K562 (cell line): ENCODE data around the gene LRRC37B. TPM values are rescaled to one million over a fixed set of nuclear protein-coding genes. Genes with fewer than 3 reads are reported as not detected.

ENCODE experiments used
- BCLAF1 ChIP-seq, 2 experiments: fragments of 450-650 bp in 1 of 2; IDR thresholded peaks; 2 replicates each; pipeline ENCODE4 v1.6.1; 2011 to 2017; ENCODE audit warnings: low read depth in 2 of 2, antibody characterized with exemption in 1 of 2, borderline replicate concordance in 1 of 2, low read length in 1 of 2, mild to moderate bottlenecking in 1 of 2, mixed read lengths in 1 of 2; ENCODE audit not compliant: control insufficient read depth in 1 of 2
- FOXM1 ChIP-seq, 2 experiments: fragments of 450-650 bp in 1 of 2; sonication (generic) in 1 of 2; formaldehyde crosslinking in 1 of 2; IDR thresholded peaks; 2 replicates each; pipeline versions ENCODE4 v1.6.1 to v1.9.0; 2017 to 2022; ENCODE audit warnings: low read depth in 2 of 2, mild to moderate bottlenecking in 2 of 2, missing genetic modification reagents in 1 of 2, moderate library complexity in 1 of 2
- MGA ChIP-seq: fragments of 450-650 bp; IDR thresholded peaks from 2 replicates; pipeline ENCODE4 v1.6.1; 2016; ENCODE audit warnings: mild to moderate bottlenecking, moderate library complexity
- RBM34 ChIP-seq: fragments of 200-400 bp; formaldehyde crosslinking; IDR thresholded peaks from 2 replicates; pipeline ENCODE4 v1.6.1; 2018; ENCODE audit warnings: low read length, borderline replicate concordance; ENCODE audit not compliant: insufficient read depth
- TARDBP ChIP-seq: fragments of 450-650 bp; IDR thresholded peaks from 2 replicates; pipeline ENCODE4 v1.6.1; 2016
- TEAD1 ChIP-seq, 2 experiments: fragments of 450-650 bp in 1 of 2; sonication (generic) in 1 of 2; formaldehyde crosslinking; IDR thresholded peaks; 2 replicates each; pipeline versions ENCODE4 v1.4.0 to v1.8.0; 2020 to 2022; ENCODE audit warnings: mild to moderate bottlenecking in 2 of 2, missing genetic modification reagents in 1 of 2
- ZNF511 ChIP-seq: sonication (generic); formaldehyde crosslinking; IDR thresholded peaks from 2 replicates; pipeline ENCODE4 v1.8.0; 2022; ENCODE audit warnings: mild to moderate bottlenecking, missing genetic modification reagents
- ZNF589 ChIP-seq: fragments of 200-800 bp; sonication (Bioruptor generic); IDR thresholded peaks from 2 replicates; pipeline ENCODE4 v1.6.1; 2016; ENCODE audit warnings: low read depth, missing genetic modification characterization, missing compliant biosample characterization
- polyA plus RNA-seq, 8 experiments: library from polyadenylated mRNA; depleted of rRNA in 4 of 8; stranded (reverse) in 5 of 8; unstranded in 3 of 8; fragments of >200 nt; fragmentation: Nextera tagmentation in 2 of 8; fragmentation: Illumina TruSeq in 1 of 8; extraction: Ambion mirVana in 2 of 8; extraction: Trizol in 1 of 8; gene quantifications; 2 replicates each; pipeline versions ENCODE4 v1.2.1 to v1.2.3, GENCODE V29; 2011 to 2014; ENCODE audit warnings: inconsistent platforms in 1 of 8, missing spikeins in 1 of 8
- total RNA-seq, 7 experiments: library from RNA; depleted of rRNA in 6 of 7; stranded (reverse); fragments of >200 nt in 6 of 7; fragmentation: Illumina TruSeq in 2 of 7; extraction: Trizol in 2 of 7; gene quantifications; 2 replicates each; pipeline versions ENCODE4 v1.2.1 to v1.2.3, GENCODE V29; 2011 to 2021; ENCODE audit warnings: low replicate concordance in 1 of 7

The LRRC37B gene
- total and polyA plus RNA-seq, 9 of the 15 experiments (the other 6 are each of a cell fraction or from before 2014, with no cell fraction given) = 2.7 to 19.8 (median 12.4) TPM

GRCh38 chr17:32006957-32007462, at the start of gene LRRC37B (continued):
- TF ChIP-seq MGA (no peak), BCLAF1 (IDR thresholded peaks at IDR 0.05; ENCODE audit: borderline replicate concordance in 1 of 2, control insufficient read depth in 1 of 2, low read depth in 2 of 2, low read length in 1 of 2) (no peak), ZNF589 (CRISPR knock-in tag) (no peak), ZNF511 (no peak), FOXM1 (IDR thresholded peaks at IDR 0.05; ENCODE audit: low read depth) (no peak), FOXM1 (CRISPR knock-in tag; IDR thresholded peaks at IDR 0.05; ENCODE audit: low read depth) (no peak), TEAD1 (CRISPR knock-in tag; IDR thresholded peaks at IDR 0.05) (no peak), RBM34 (no peak), TARDBP (no peak)
